Activated gamma-delta T cell (primary cell): ENCODE measurements around the gene MAMSTR.

ENCODE experiments used
- DNase-seq: peaks from one replicate; lab custom pipeline; 2025; lab: John Stamatoyannopoulos, UW

Gene MAMSTR

GRCh38 chr19:48746738-48747575 lies 27.4 kb upstream of the MAMSTR start, which contains the start of gene IZUMO1:
Gene IZUMO1 (minus strand): TSS chr19:48746909. CDS start chr19:48745859, 1,050 bp downstream.
- no peak for DNase-seq

- no peak for DNase-seq
These were observed 26.6 kb upstream of the MAMSTR start for GRCh38 chr19:48746110-48746509.

- no peak for DNase-seq
These were observed 25.9 kb upstream of the MAMSTR start for GRCh38 chr19:48745208-48745995.

- DNase-seq: no peak
These were observed 22.6 kb upstream of the MAMSTR start for GRCh38 chr19:48742096-48742495.

- no peak for DNase-seq
These were observed 21.8 kb upstream of the MAMSTR start for GRCh38 chr19:48741129-48741999.

GRCh38 chr19:48740164-48740972 lies 20.8 kb upstream of the MAMSTR start, which contains the start of gene RASIP1:
Gene RASIP1 (minus strand): TSS chr19:48740610. CDS start chr19:48740282, 328 bp downstream.
- DNase-seq: no peak

- no peak for DNase-seq
These were observed 20.1 kb upstream of the MAMSTR start for GRCh38 chr19:48739404-48740163.

- DNase-seq: peak; percentile 84
These were observed 19.3 kb upstream of the MAMSTR start for GRCh38 chr19:48738557-48739403.

GRCh38 chr19:48737360-48737998 lies 18.0 kb upstream of the MAMSTR start:
- DNase-seq: no peak

- DNase-seq: no peak
These were observed 15.6 kb upstream of the MAMSTR start for GRCh38 chr19:48735031-48735615.

GRCh38 chr19:48734625-48735024 lies 15.1 kb upstream of the MAMSTR start:
- DNase-seq: no peak

- no peak for DNase-seq
These were observed 11.9 kb upstream of the MAMSTR start for GRCh38 chr19:48731452-48731851.

GRCh38 chr19:48728911-48729664 lies 9.6 kb upstream of the MAMSTR start:
- DNase-seq: no peak

GRCh38 chr19:48726556-48726955 lies 7.0 kb upstream of the MAMSTR start:
- DNase-seq: no peak

- DNase-seq: no peak
These were observed 5.5 kb upstream of the MAMSTR start for GRCh38 chr19:48724796-48725753.

- DNase-seq: no peak
These were observed 2.7 kb upstream of the MAMSTR start for GRCh38 chr19:48722196-48722708.
